Esophagus (tissue), 2 donors: ENCODE measurements around the gene BIRC7. TPM values are rescaled to one million over a fixed set of nuclear protein-coding genes. Genes with fewer than 3 reads are reported as not detected.

Experiments
- polyA plus RNA-seq, 2 donors: library from polyadenylated mRNA; stranded (reverse); fragments of 200-250 nt; gene quantifications; one replicate each; pipeline ENCODE4 v1.2.3, GENCODE V29; 2013
- donor health status: healthy with polysubstance abuse.
- donor health status: Bipolar disorder and iron deficiency.

Gene BIRC7
- polyA plus RNA-seq, 2 donors: 0.04 TPM; not detected in 1

Other genes with a start within 250 kb of the BIRC7 start
- gene BHLHE23, start 228.9 kb upstream of the BIRC7 start, polyA plus RNA-seq: not detected
- gene YTHDF1, start 19.8 kb upstream of the BIRC7 start, polyA plus RNA-seq: 10 to 100 TPM; 13.1 to 15.7 TPM
- not detected for gene NKAIN4, start 18.6 kb downstream of the BIRC7 start, polyA plus RNA-seq
- gene ARFGAP1, start 36.9 kb downstream of the BIRC7 start, polyA plus RNA-seq: 10 to 100 TPM; 33.3 to 76.1 TPM
- not detected for gene COL20A1, start 57.3 kb downstream of the BIRC7 start, polyA plus RNA-seq
- under 1 TPM in 1 of 2 donors, not detected in 1; 0.02 TPM for gene CHRNA4, start 125.4 kb downstream of the BIRC7 start, polyA plus RNA-seq
- gene KCNQ2, start 236.8 kb downstream of the BIRC7 start, polyA plus RNA-seq: under 1 TPM; 0.01 to 0.06 TPM